Endothelial cell of umbilical vein (primary cell): Measurements from ENCODE around the gene SYT8. TPM values are rescaled to one million over a fixed set of nuclear protein-coding genes. Genes with fewer than 3 reads are reported as not detected.

ENCODE experiments used
- BruUV-seq: library from RNA; stranded (reverse); fragments of 400-500 nt; replicated peaks from 2 replicates; lab custom pipeline; 2021; lab: Mats Ljungman, UMichigan
- CTCF ChIA-PET: fragments of 300-600, 350-600 bp; sonication (Branson Sonifier 250); formaldehyde crosslinking; loops from one replicate; lab custom pipeline; 2021; ENCODE audit warnings: antibody characterized with exemption, inconsistent platforms; lab: Charles Lee
- POLR2A ChIA-PET: fragments of 300-600, 350-600 bp; sonication (Branson Sonifier 250); formaldehyde crosslinking; loops from one replicate; lab custom pipeline; 2021; ENCODE audit warnings: antibody characterized with exemption, inconsistent platforms; lab: Charles Lee
- DNase-seq: peaks from one replicate; pipeline ENCODE4 v3.0.0-alpha.2; 2011; ENCODE audit warnings: low read depth, low spot score
- FAIRE-seq: peaks from 2 replicates; lab custom pipeline; 2011; peaks lifted over from hg19 to GRCh38; lab: Jason Lieb, UNC
- H2AFZ ChIP-seq: 2 replicates; pipeline ENCODE4 v1.6.0; 2012; ENCODE audit warnings: low read depth, low read length, control low read depth, inconsistent platforms
- H3K27ac ChIP-seq: 2 replicates; pipeline ENCODE4 v1.5.1; 2011; ENCODE audit warnings: low read depth, mild to moderate bottlenecking, control low read depth, low read length, moderate library complexity; ENCODE audit not compliant: insufficient read depth
- H3K27me3 ChIP-seq, 2 experiments: 2 replicates each; pipeline versions ENCODE4 v1.6.0 to v1.6.1; 2011; ENCODE audit warnings: low read length in 2 of 2, mixed read lengths in 1 of 2; ENCODE audit not compliant: control insufficient read depth in 2 of 2, insufficient read depth in 2 of 2
- H3K36me3 ChIP-seq, 2 experiments: 2 replicates in 1 of 2; 3 replicates in 1 of 2; pipeline ENCODE4 v1.5.1; 2011; ENCODE audit warnings: low read length in 2 of 2, mild to moderate bottlenecking in 1 of 2, moderate library complexity in 1 of 2; ENCODE audit not compliant: control insufficient read depth in 2 of 2, insufficient read depth in 2 of 2; ENCODE audit errors: extremely low read depth in 1 of 2
- H3K4me1 ChIP-seq: 3 replicates; pipeline ENCODE4 v1.5.1; 2011; ENCODE audit warnings: mild to moderate bottlenecking, low read length; ENCODE audit not compliant: control insufficient read depth, insufficient read depth; ENCODE audit errors: extremely low read depth
- H3K4me2 ChIP-seq: 2 replicates; pipeline ENCODE4 v1.6.1; 2011; ENCODE audit warnings: low read length, control low read depth, mixed read lengths; ENCODE audit not compliant: insufficient read depth
- H3K4me3 ChIP-seq, 3 experiments: fragments of 200-600 bp in 1 of 3; sonication (generic), shearing (Covaris generic) in 1 of 3; replicated peaks in 1 of 3; 2 replicates each; pipeline ENCODE4 v1.5.1; 2011 to 2016; ENCODE audit warnings: control low read depth in 3 of 3, low read length in 3 of 3, mild to moderate bottlenecking in 2 of 3, inconsistent platforms in 1 of 3, low read depth in 1 of 3, moderate library complexity in 1 of 3; ENCODE audit not compliant: insufficient read depth in 1 of 3
- H3K79me2 ChIP-seq: 2 replicates; pipeline ENCODE4 v1.6.0; 2012; ENCODE audit warnings: low read length, inconsistent platforms; ENCODE audit not compliant: control insufficient read depth, insufficient read depth
- H3K9ac ChIP-seq: replicated peaks from 2 replicates; pipeline ENCODE3; 2011; ENCODE audit warnings: low read length, control low read depth; ENCODE audit not compliant: insufficient read depth; ENCODE audit errors: extremely low read depth
- H3K9me1 ChIP-seq: replicated peaks from 3 replicates; pipeline ENCODE4 v1.6.0; 2011; ENCODE audit warnings: mild to moderate bottlenecking, low read length; ENCODE audit not compliant: control insufficient read depth, insufficient read depth; ENCODE audit errors: extremely low read depth
- H3K9me3 ChIP-seq: replicated peaks from 2 replicates; pipeline ENCODE4 v1.5.1; 2012; ENCODE audit warnings: low read length, inconsistent platforms; ENCODE audit not compliant: control insufficient read depth, insufficient read depth
- H4K20me1 ChIP-seq: replicated peaks from 2 replicates; pipeline ENCODE3; 2011; ENCODE audit warnings: mild to moderate bottlenecking, low read length; ENCODE audit not compliant: control insufficient read depth, insufficient read depth; ENCODE audit errors: extremely low read depth
- CTCF ChIP-seq, 2 donors: IDR thresholded peaks; 1 replicate in 1 of 2; 2 replicates in 1 of 2; pipeline ENCODE4 v1.5.1; 2011; ENCODE audit warnings: low read length in 2 of 2, mild to moderate bottlenecking in 2 of 2, moderate library complexity in 2 of 2, control low read depth in 1 of 2, inconsistent platforms in 1 of 2, low read depth in 1 of 2; ENCODE audit not compliant: insufficient read depth in 1 of 2; ENCODE audit errors: extremely low read depth in 1 of 2
- EZH2 ChIP-seq: IDR thresholded peaks from 2 replicates; pipeline ENCODE4 v1.6.1; 2012; ENCODE audit warnings: borderline replicate concordance, low read depth, mild to moderate bottlenecking, moderate library complexity, low read length, inconsistent platforms; ENCODE audit not compliant: severe bottlenecking
- FOS ChIP-seq: IDR thresholded peaks from 2 replicates; pipeline ENCODE4 v1.6.1; 2011; ENCODE audit warnings: mild to moderate bottlenecking, low read length, moderate library complexity, borderline replicate concordance; ENCODE audit not compliant: insufficient read depth
- GATA2 ChIP-seq: IDR thresholded peaks from 2 replicates; pipeline ENCODE4 v1.7.0; 2011; ENCODE audit warnings: low read depth, mild to moderate bottlenecking, moderate library complexity, mixed read lengths, low read length; ENCODE audit not compliant: insufficient read length, insufficient read depth
- JUN ChIP-seq: IDR thresholded peaks from 2 replicates; pipeline ENCODE4 v1.6.1; 2011; ENCODE audit warnings: borderline replicate concordance, low read depth; ENCODE audit not compliant: insufficient read length, insufficient read depth
- MAX ChIP-seq: IDR thresholded peaks from 2 replicates; pipeline ENCODE4 v1.6.1; 2011; ENCODE audit not compliant: insufficient read depth, insufficient read length
- MYC ChIP-seq: IDR thresholded peaks from one replicate; pipeline ENCODE4 v1.6.1; 2011; ENCODE audit warnings: mild to moderate bottlenecking, low read depth, low read length
- POLR2A ChIP-seq: IDR thresholded peaks from 2 replicates; pipeline ENCODE4 v1.6.1; 2012; ENCODE audit warnings: low read depth, mild to moderate bottlenecking, control low read depth, low read length
- POLR2AphosphoS5 ChIP-seq: IDR thresholded peaks from 2 replicates; pipeline ENCODE4 v1.6.1; 2012; ENCODE audit warnings: low read depth, mild to moderate bottlenecking, control low read depth, low read length, moderate library complexity; ENCODE audit not compliant: insufficient read depth
- dilution Hi-C: fragments of 300-500 bp; cut with MboI; formaldehyde crosslinking; loops from one replicate; pipeline ENCODE4 v1.15.0; 2019; ENCODE audit warnings: low sequenced_read_pairs; ENCODE audit not compliant: extremely low pct_ligation_motif_present
- intact Hi-C: fragments of 100-400 bp; cut with micrococcal nuclease; formaldehyde crosslinking; loops from one replicate; pipeline ENCODE4 v1.10.0; 2022
- polyA plus RNA-seq, 4 experiments: library from polyadenylated mRNA; depleted of rRNA in 3 of 4; stranded (reverse) in 3 of 4; unstranded in 1 of 4; fragments of >200 nt; gene quantifications; 2 replicates each; pipeline versions ENCODE4 v1.2.1 to v1.2.3, GENCODE V29; 2011 to 2012; ENCODE audit warnings: missing spikeins in 1 of 4
- total RNA-seq: library from RNA; stranded (reverse); gene quantifications from 2 replicates; pipeline ENCODE4 v1.2.3, GENCODE V29; 2021

SYT8 gene
- total and polyA plus RNA-seq, 2 donors (not counting 3 experiments of a cell fraction or from before 2014, with no cell fraction given): not detected

- Histone ChIP-seq H3K4me1 (peaks cover 3% of the 10 kb centered on the region), H3K79me2 (no peaks in the 10 kb centered on the region), H3K4me3 (no peak overlapping the region), H3K9ac (no peak overlapping the region), H3K36me3 (no peaks in the 10 kb centered on the region), H3K9me3 (no peaks in the 10 kb centered on the region), H3K4me2 (no peak overlapping the region), H3K27ac (no peak overlapping the region), H3K9me1 (no peaks in the 10 kb centered on the region), H4K20me1 (no peaks in the 10 kb centered on the region), H2AFZ (no peak overlapping the region), H3K27me3 (no peaks in the 10 kb centered on the region)
- BruUV-seq: no TSS peak
- intact Hi-C loops (no loop called here), dilution Hi-C loops (no loop called here)
- ChIA-PET POLR2A (no interaction called here), CTCF (interaction anchor here (0.8 to 5.4 kb wide), 4 partner anchors 56 to 173 kb away, joined by 3 to 50 read pairs (median 6); no protein-coding TSS in a partner anchor)
- TF ChIP-seq POLR2A: no peak
- TF ChIP-seq JUN: no peak
- no peak for TF ChIP-seq MYC
- no peak for TF ChIP-seq POLR2AphosphoS5
- no peak for TF ChIP-seq MAX
- no peak for TF ChIP-seq EZH2
- no peak for TF ChIP-seq CTCF (IDR thresholded peaks at IDR 0.05; ENCODE audit: extremely low read depth in 1 of 2, insufficient read depth in 1 of 2, low read depth in 1 of 2, low read length in 2 of 2)
- no peak for TF ChIP-seq GATA2
- no peak for TF ChIP-seq FOS
- no peak for FAIRE-seq
- no peak for DNase-seq
Observed at GRCh38 chr11:1825785-1826451, 8.9 kb upstream of the SYT8 start.
